Gastrocnemius medialis (tissue), 4 donors: ENCODE data around the gene AMELX. TPM values are rescaled to one million over a fixed set of nuclear protein-coding genes. Genes with fewer than 3 reads are reported as not detected.

Experiments
- ATAC-seq, 2 donors: fragments of 150-250 bp; one replicate each; pipeline ENCODE4 v1.9.1; 2016
- DNase-seq, 2 donors: peaks; one replicate each; pipeline ENCODE4 v3.0.0-alpha.2; 2019
- H3K27ac ChIP-seq, 4 donors: fragments of 200-600 bp; sonication (generic); 1 replicate in 1 of 4; 2 replicates in 3 of 4; pipeline ENCODE4 v1.5.1; 2016 to 2018; ENCODE audit warnings: mild to moderate bottlenecking in 2 of 4, moderate library complexity in 1 of 4
- H3K27me3 ChIP-seq, 3 donors: fragments of 200-600 bp; sonication (generic) in 2 of 3; 1 replicate in 1 of 3; 2 replicates in 2 of 3; pipeline versions ENCODE4 v1.5.1 to v1.6.0; 2016 to 2019; ENCODE audit warnings: mild to moderate bottlenecking in 1 of 3, moderate library complexity in 1 of 3
- H3K36me3 ChIP-seq, 2 donors: fragments of 200-600 bp; sonication (generic) in 1 of 2; one replicate each; pipeline ENCODE4 v1.5.1; 2017 to 2018
- H3K4me1 ChIP-seq, 2 donors: fragments of 200-600 bp; sonication (generic) in 1 of 2; one replicate each; pipeline ENCODE4 v1.5.1; 2016 to 2017; ENCODE audit warnings: mild to moderate bottlenecking in 2 of 2
- H3K4me3 ChIP-seq, 4 donors: fragments of 200-600 bp; sonication (generic) in 3 of 4; 1 replicate in 1 of 4; 2 replicates in 3 of 4; pipeline ENCODE4 v1.5.1; 2016 to 2019; ENCODE audit warnings: mild to moderate bottlenecking in 2 of 4
- H3K9me3 ChIP-seq, 3 donors: fragments of 200-600 bp; sonication (generic) in 2 of 3; 1 replicate in 1 of 3; 2 replicates in 2 of 3; pipeline ENCODE4 v1.5.1; 2016 to 2019
- CTCF ChIP-seq, 5 experiments: fragments of 450-650 bp in 3 of 5; fragments of 200-600 bp in 2 of 5; sonication (generic) in 2 of 5; IDR thresholded peaks in 4 of 5; conservative IDR thresholded peaks in 1 of 5; 1 replicate in 4 of 5; 2 replicates in 1 of 5; pipeline ENCODE4 v1.5.1; 2016 to 2019; ENCODE audit warnings: antibody characterized with exemption in 5 of 5, mild to moderate bottlenecking in 3 of 5, moderate library complexity in 3 of 5
- POLR2A ChIP-seq, 2 donors: fragments of 450-650 bp; IDR thresholded peaks; one replicate each; pipeline ENCODE4 v1.6.1; 2017; ENCODE audit warnings: antibody characterized with exemption in 2 of 2, mild to moderate bottlenecking in 2 of 2, moderate library complexity in 2 of 2
- in situ Hi-C, 4 donors: fragments of 200-750 bp; cut with MboI; loops; one replicate each; pipeline versions ENCODE4 v1.15.0 to v1.8.0; 2017; ENCODE audit warnings: low sequenced_read_pairs in 4 of 4
- intact Hi-C: fragments of 100-400 bp; cut with DNase I; formaldehyde crosslinking; loops from one replicate; pipeline ENCODE4 v1.15.1; 2023; ENCODE audit warnings: low total_unique reads
- microRNA-seq, 2 donors: library from miRNA; unstranded; fragments of <30 nt; microRNA quantifications; one replicate each; pipeline ENCODE4, GENCODE V29; 2016; ENCODE audit warnings: borderline replicate concordance in 2 of 2
- total RNA-seq, 4 donors: library from RNA; depleted of rRNA; stranded (reverse); fragments of >200 nt; gene quantifications; one replicate each; pipeline versions ENCODE4 v1.1.0 to v1.2.3, GENCODE V29; 2016

AMELX gene
- total RNA-seq, 4 donors from 2014 or later, result not detected

- no peaks in the 10 kb centered on the region for H3K36me3 ChIP-seq
- no peak overlapping the region for H3K4me3 ChIP-seq
- no peak for ATAC-seq
- intact Hi-C loops, result loop anchor here (10.0 kb wide), 1 partner anchor 81 kb away; no protein-coding TSS in a partner anchor
- TF ChIP-seq CTCF (IDR thresholded peaks at IDR 0.05 in 4 of 5, conservative IDR thresholded peaks at IDR 0.05 in 1 of 5) (no peak), POLR2A (IDR thresholded peaks at IDR 0.05) (no peak)
- H3K9me3 ChIP-seq, result no peaks in the 10 kb centered on the region
- DNase-seq, result no peak
- in situ Hi-C loops, result no loop called here
- peaks cover 6 to 10% of the 10 kb centered on the region in 2 donors for H3K4me1 ChIP-seq
- H3K27ac ChIP-seq, result peak overlapping the region in 2 of 4 donors; percentile 21 to 38
- H3K27me3 ChIP-seq, result no peaks in the 10 kb centered on the region
Observed at GRCh38 chrX:11346121-11346682, 53.0 kb downstream of the AMELX start.

DNA sequence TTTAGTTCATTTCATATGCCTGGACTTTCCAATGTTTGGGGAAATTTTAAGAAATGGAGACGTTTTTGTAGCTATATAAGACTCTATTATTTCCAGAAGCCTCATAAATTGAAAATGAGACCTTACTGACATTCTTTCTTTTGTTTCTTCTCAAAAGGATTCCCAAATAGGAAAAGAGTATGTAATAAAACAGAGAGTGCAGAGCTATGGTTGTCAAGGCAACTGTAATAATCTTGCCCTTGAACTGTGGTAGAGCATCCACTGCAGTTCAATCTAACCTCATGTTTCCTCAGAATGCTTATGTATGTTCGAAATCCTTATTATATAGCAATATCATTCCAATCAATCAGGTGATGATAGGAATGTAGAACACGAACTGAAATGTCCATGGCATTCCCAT lies 54.1 kb downstream of the AMELX start:
- no peak for DNase-seq
- TF ChIP-seq POLR2A (IDR thresholded peaks at IDR 0.05), result no peak
- H3K4me3 ChIP-seq, result no peak overlapping the region
- intact Hi-C loops, result loop anchor here (10.0 kb wide), 1 partner anchor 82 kb away; no protein-coding TSS in a partner anchor
- ATAC-seq, result no peak
- no peaks in the 10 kb centered on the region for H3K36me3 ChIP-seq
- peaks cover under 1 to 5% of the 10 kb centered on the region in 2 donors for H3K4me1 ChIP-seq
- in situ Hi-C loops, result no loop called here
- peak overlapping the region in 2 of 4 donors; percentile 37 to 84 for H3K27ac ChIP-seq
- H3K9me3 ChIP-seq, result no peaks in the 10 kb centered on the region
- no peaks in the 10 kb centered on the region for H3K27me3 ChIP-seq

- in situ Hi-C loops, result no loop called here
- intact Hi-C loops, result loop anchor here (10.0 kb wide), 1 partner anchor 84 kb away; no protein-coding TSS in a partner anchor
- Histone ChIP-seq H3K27ac (peak overlapping the region; percentile 72 to 84 (median 80)), H3K9me3 (no peaks in the 10 kb centered on the region), H3K27me3 (no peaks in the 10 kb centered on the region), H3K4me3 (no peak overlapping the region), H3K36me3 (no peaks in the 10 kb centered on the region), H3K4me1 (peaks cover 4 to 11% of the 10 kb centered on the region in 2 donors)
- TF ChIP-seq POLR2A (IDR thresholded peaks at IDR 0.05) (no peak), CTCF (IDR thresholded peaks at IDR 0.05 in 4 of 5, conservative IDR thresholded peaks at IDR 0.05 in 1 of 5) (no peak)
- DNase-seq (no peak), ATAC-seq (no peak)
Observed at GRCh38 chrX:11349020-11349419, 55.8 kb downstream of the AMELX start.

DNA sequence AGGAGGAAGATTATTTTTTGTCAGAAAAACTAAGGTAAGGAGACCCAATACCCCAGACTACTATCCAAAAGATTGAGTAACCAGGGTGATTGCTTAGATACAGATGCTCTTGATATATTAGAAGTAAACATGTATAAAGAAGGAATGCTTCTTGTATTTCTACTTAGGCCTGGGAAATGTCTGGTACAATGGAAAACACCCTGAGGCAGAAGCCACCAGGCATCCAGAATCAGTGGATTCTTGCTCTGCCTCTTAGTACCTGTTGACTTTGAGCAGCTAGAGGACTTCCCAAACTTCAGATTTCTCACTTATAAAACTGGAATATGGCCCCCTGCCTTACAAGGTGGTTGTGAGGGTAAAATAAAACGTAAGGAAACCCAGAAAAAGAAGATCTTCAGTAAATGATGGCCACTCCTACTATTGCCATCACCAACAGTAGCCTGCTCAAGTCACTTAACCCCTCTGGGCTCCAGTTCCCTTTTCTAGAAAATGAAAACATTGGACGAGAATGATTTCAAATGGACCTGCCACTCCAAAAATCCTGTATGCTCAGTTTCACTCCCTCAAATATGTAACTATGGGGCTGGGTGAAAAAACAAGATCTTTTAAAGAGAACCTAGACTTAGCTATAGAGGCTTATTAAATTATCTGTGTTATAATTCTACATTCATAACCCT lies 56.6 kb downstream of the AMELX start:
- Histone ChIP-seq H3K4me1 (peaks cover 4 to 11% of the 10 kb centered on the region in 2 donors), H3K9me3 (no peaks in the 10 kb centered on the region), H3K27me3 (no peaks in the 10 kb centered on the region), H3K27ac (peak overlapping the region; percentile 72 to 84 (median 80)), H3K4me3 (peak overlapping the region; percentile 9 to 47 (median 42)), H3K36me3 (no peaks in the 10 kb centered on the region)
- in situ Hi-C loops (no loop called here), intact Hi-C loops (loop anchor here (10.0 kb wide), 1 partner anchor 85 kb away; no protein-coding TSS in a partner anchor)
- no peak for ATAC-seq
- no peak for TF ChIP-seq POLR2A (IDR thresholded peaks at IDR 0.05)
- TF ChIP-seq CTCF (IDR thresholded peaks at IDR 0.05 in 4 of 5, conservative IDR thresholded peaks at IDR 0.05 in 1 of 5), result no peak
- no peak for DNase-seq

Small RNA genes within 50 kb of the gene (microRNA-seq; reads per million reads assigned to microRNA genes)
- gene MIR548AX, result 4.7 to 6.8 reads per million in 2 donors

Other genes with a start within 250 kb of the AMELX start
- gene HCCS, start 182.1 kb upstream of the AMELX start, total RNA-seq, result 10 to 100 TPM; 10.4 to 25.2 (median 21.1) TPM